GM18505 (cell line): ENCODE measurements around the gene NLRP14.

Experiments
- ATAC-seq: cut with Tn5 transposase; IDR thresholded peaks from one replicate; pipeline ENCODE4 v1.9.1; 2021; ENCODE audit not compliant: unreplicated experiment
- POLR2A ChIP-seq: IDR thresholded peaks from 4 replicates; pipeline ENCODE4 v1.6.1; 2011; ENCODE audit warnings: borderline replicate concordance; ENCODE audit not compliant: insufficient read depth, insufficient read length; ENCODE audit errors: extremely low read depth

The NLRP14 gene

GRCh38 chr11:7088921-7089320 is 68.6 kb downstream of the NLRP14 start, which contains the start of gene RBMXL2:
RBMXL2 (plus strand) TSS chr11:7088998; CDS start chr11:7089121, 123 bp downstream.
- ATAC-seq = no peak
- no peak for TF ChIP-seq POLR2A

GRCh38 chr11:7089328-7090251 is 69.3 kb downstream of the NLRP14 start:
- no peak for TF ChIP-seq POLR2A
- no peak for ATAC-seq

GRCh38 chr11:7098235-7098832 is 78.1 kb downstream of the NLRP14 start:
- ATAC-seq = no peak
- no peak for TF ChIP-seq POLR2A

- no peak for TF ChIP-seq POLR2A
- ATAC-seq = no peak
These were observed 95.5 kb downstream of the NLRP14 start for GRCh38 chr11:7115780-7116179.

- no peak for ATAC-seq
- no peak for TF ChIP-seq POLR2A
These were observed 96.1 kb downstream of the NLRP14 start for GRCh38 chr11:7116370-7116769.
